SIG-M5 treated with dmso at 0.1 percent for 504 hours (cell line): ENCODE results near the gene ATXN7L1.
A peak's percentile ranks its signal among the peaks of the same experiment; 100 is the strongest.
"Not testable (repeated sequence)": the region's sequence is repeated elsewhere in the genome, so short reads cannot be mapped to it uniquely, and the experiment has no call there.

ENCODE experiments used
- DNase-seq: peaks from one replicate; lab custom pipeline; 2025; ENCODE audit not compliant: unreplicated experiment; lab: John Stamatoyannopoulos, UW

The ATXN7L1 gene

GRCh38 chr7:105623906-105624305 lies 252.5 kb downstream of the ATXN7L1 start:
- DNase-seq = no peak

- DNase-seq = no peak
Observed at GRCh38 chr7:105623378-105623777, 253.0 kb downstream of the ATXN7L1 start.

DNA sequence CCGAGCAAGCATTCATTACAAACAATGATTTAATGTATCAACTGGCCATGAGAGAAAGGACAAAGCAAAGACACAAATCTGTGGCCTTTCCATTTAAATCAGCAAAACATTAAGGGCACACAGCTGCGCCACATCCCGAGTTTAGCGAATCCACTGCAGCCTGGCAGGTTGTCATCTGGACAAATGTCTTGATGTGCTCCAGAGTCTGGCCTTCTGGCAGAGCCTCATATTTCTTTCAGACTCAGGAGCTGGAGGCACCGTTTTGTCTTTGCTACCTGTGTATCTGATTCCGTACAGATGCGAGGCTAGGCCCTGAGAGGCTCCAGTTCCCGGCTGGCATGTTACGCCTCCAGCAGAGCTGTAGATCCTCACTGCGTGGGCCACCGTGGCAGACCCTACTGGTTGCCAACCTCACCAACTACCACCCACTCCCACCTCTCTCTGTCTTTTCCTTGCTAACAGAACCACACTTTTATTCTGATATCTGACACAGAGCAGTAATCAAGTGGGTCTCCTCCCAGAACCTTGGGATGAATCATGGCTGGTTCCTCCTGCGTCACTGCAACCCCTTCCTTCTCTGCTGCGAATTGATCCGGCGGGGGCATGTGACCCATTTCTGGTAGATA lies 254.2 kb downstream of the ATXN7L1 start:
- no peak for DNase-seq

DNA sequence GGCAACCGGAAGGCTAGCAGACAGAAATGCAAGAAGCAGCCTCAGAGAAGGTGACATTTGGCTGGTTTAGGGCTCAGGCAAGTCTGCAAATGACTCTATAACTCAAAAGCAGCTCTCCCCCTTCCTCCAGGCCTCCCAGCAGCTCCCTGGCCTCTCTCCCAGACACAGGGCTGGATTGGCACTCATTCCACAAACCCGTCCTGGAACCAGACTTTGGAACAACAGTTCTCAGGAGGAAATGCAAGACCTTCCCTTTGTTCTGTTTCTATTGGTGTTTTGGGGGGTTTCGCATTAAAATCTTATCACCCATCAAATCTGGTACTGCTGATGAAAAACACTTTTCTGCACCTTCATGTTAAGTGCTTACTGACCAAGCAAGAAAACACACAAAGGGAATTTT lies 254.8 kb downstream of the ATXN7L1 start:
- DNase-seq = no peak

DNA sequence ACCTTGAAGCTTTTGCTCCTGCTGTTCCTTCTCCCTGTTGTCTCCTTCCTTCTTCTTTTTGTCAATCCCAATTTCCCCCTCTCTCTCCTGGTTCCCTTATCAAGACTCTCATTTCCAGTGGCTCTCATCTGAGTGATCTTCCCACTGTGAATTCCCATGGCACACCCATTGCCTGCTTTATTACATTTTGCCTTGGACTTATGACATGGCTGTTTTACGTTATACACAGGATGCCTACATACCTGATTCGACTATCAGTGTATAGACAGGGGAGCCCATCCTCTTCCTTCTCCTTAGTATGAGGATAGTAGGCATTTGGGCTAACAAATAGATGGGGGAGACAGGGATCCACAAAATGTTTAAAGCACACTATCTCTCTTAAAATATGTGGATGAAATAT lies 255.2 kb downstream of the ATXN7L1 start:
- no peak for DNase-seq

DNA sequence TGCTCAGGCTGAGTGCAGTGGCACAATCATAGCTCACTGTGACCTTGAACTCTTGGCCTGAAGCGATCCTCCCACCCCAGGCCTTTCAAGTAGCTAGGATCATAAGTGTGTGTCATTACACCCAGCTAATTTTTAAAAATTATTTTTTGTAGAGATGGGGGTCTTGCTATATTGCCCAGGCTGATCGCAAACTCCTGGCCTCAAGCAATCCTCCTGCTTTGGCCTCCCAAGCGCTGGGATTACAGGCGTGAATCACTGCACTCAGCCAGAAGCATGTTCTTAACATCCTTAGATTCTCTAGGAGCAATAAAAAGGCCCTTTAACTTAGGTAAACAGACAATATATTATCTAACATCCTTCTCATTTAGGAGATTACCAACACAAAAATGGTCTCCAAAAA lies 256.8 kb downstream of the ATXN7L1 start:
- no peak for DNase-seq

DNA sequence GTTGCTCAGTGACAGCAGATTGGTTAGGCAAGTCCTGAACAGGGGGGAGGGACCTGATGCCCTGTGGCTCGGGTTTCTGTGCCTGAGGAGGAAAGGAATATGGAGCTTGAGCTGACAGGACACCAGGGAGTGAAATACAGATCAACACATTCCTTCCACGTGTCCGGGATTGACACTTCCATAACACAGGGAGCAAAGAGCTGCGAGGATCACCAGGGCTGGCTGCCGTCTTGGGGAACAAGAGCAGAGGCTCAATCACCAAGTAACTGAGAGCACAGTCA lies 258.4 kb downstream of the ATXN7L1 start:
- DNase-seq = no peak

GRCh38 chr7:105617280-105618015 lies 259.0 kb downstream of the ATXN7L1 start:
- no peak for DNase-seq

DNA sequence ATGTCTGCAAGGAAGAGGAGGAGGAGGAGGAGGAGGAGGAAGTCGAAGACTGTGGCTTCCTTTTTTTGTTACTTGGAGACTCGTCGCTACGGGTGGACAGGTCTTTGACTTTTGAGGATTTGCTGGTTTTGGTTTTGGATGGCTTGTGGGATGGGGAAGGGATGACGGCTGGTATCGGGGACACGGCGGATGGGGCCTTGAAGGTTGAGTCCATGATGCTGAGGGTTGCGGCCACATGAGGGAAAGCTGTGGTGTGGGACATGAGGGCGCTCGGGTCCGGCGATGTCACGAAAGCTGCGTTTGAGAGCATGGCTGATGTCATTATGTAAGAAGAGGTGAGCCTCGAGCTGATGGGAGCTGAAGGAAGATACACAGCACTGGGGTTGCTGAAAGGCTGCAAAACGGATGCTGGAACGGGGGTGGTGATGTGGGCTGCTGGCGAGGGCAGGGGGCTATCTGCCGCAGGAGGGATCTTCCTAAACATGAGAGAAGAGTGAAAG lies 262.0 kb downstream of the ATXN7L1 start:
- no peak for DNase-seq

- DNase-seq = no peak
Observed at GRCh38 chr7:105613611-105614330, 262.6 kb downstream of the ATXN7L1 start.

GRCh38 chr7:105612806-105613205 lies 263.6 kb downstream of the ATXN7L1 start:
- no peak for DNase-seq

DNA sequence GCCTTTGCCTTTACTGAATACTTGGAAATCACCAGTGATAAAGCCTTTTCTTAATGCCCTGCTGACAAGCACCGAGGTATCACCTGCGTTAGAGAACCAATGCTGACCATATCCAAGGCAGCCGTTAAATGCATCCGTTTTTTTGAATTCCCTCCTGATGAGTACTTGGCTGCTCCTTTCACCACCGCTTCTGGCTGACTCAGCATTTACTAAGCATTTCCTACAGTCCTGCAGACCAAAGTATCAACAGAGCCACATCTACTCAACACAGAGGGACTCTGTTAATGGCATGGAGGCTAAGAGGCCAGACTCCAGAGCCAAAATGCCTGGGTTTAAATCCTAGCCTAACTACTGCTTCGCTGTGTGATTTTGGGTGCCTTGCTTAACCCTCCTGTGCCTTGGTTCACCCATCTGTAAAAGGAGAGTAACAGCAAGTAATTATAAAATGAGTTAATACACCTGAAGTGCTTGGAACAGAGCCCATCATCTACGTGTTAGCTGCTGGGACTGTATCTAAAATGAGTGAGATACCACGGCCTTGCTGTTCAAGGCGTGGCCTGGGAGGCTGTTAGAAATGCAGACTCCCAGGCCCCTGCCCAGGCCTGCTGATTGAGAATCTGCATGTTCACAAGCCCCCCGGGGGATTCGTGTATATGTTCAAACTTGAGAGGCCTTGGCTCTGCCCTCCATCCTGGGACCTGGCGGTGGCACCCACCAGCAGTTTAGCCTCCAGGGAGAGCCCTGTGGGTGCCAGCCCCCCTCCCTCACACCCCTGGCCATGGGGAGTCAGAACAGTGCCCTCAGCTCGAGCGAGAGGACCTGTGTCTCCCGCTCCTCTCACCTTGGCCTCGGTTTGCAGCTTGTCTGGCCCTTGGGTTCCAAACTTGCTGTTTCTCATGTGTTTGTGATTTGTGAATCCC lies 264.3 kb downstream of the ATXN7L1 start:
- no peak for DNase-seq

GRCh38 chr7:105610165-105610930 lies 266.1 kb downstream of the ATXN7L1 start:
- DNase-seq = no peak

DNA sequence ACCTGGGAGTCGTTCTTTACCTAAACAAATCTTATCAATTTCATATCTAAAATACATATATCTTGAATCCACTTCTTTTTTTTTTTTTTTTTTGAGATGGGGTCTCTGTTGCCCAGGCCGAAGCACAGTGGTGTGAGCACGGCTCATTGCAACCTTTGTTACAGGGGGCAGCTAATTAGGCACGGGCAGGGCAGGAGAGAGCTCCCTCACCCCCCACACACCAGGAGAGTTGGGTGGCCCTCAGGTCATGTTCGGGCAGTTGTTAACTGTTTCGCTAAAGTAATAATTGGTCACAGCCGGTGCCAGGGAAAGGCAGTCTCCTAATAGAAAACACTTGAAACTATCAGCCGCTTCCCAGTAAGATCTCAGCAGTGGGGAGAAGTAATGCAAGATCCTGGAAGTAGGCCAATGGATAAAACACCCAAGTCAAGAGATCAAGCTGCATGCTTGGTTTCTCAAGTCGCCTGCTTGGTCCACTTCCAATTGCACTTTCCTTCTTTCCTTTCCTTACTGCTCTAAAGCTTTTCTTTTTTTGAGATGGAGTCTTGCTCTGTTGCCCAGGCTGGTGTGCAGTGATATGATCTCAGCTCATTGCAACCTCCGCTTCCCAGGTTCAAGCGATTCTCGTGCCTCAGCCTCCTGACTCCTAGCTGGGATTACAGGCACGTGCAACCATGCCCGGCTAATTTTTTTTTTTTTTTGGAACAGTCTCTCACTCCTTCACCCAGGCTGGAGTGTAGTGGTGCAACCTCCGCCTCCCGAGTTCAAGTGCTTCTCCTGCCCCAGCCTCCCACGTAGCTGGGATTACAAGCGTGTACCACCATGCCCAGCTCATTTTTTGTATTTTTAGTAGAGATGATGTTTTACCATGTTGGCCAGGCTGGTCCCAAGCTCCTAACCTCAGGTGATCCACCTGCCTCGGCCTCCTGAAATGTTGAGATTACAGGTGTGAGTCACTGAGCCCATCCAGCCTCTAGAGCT lies 273.8 kb downstream of the ATXN7L1 start:
- DNase-seq = no peak

GRCh38 chr7:105600720-105601550 lies 275.5 kb downstream of the ATXN7L1 start:
- DNase-seq = peak; percentile 6

- DNase-seq = no peak
Observed at GRCh38 chr7:105599551-105599950, 276.8 kb downstream of the ATXN7L1 start.

DNA sequence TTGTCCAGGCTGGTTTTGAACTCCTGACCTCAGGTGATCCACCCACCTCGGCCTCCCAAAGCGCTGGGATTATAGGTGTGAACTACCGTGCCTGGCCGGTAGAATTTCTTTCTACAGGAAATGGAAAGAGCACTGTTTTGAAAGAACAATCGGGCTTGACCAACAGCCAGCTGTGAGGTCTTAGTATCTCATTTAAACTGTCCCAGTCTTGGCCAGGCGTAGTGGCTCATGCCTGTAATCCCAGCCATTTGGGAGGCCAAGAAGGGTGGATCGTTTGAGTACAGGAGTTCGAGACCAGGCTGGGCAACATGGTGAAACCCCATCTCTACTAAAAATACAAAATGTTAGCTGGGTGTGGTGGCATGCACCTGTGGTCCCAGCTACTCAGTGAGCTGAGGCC lies 277.3 kb downstream of the ATXN7L1 start:
- not testable (repeated sequence) for DNase-seq

DNA sequence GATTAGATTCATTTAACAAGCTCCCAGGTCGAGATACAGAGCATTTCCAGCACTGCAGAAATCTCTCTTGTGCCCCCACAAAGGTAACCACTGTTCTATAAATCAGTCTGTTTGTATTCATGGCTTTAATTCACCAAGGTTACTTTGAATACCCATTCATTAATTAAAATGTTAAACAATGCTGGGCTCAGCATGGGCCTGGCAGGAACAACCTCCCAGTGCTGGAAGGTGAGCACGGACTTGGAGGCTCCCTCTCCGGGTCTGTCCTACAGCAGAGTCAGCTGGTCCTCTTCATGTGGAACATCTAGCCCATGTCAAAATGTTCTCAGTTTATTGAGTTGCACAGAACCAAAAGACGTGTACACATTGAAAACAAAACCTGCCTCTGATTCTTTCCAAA lies 279.5 kb downstream of the ATXN7L1 start:
- DNase-seq = no peak
